H1 (cell line): ENCODE results near the gene FFAR2.

Experiments
- CHD2 ChIP-seq: IDR thresholded peaks from 2 replicates; pipeline ENCODE4 v1.6.1; 2012; ENCODE audit warnings: low read length, improper control_type of control experiment
- CTCF ChIP-seq, 3 experiments: IDR thresholded peaks; 1 replicate in 2 of 3; 2 replicates in 1 of 3; pipeline versions ENCODE4 v1.5.1 to v1.6.1; 2011; ENCODE audit warnings: low read length in 3 of 3, mild to moderate bottlenecking in 3 of 3, inconsistent platforms in 2 of 3, low read depth in 1 of 3, moderate library complexity in 1 of 3; ENCODE audit not compliant: insufficient read depth in 1 of 3; ENCODE audit errors: control extremely low read depth in 1 of 3
- EP300 ChIP-seq, 2 experiments: IDR thresholded peaks; 1 replicate in 1 of 2; 2 replicates in 1 of 2; pipeline ENCODE4 v1.6.1; 2011 to 2012; ENCODE audit warnings: low read depth in 2 of 2, low read length in 2 of 2, mild to moderate bottlenecking in 2 of 2, borderline replicate concordance in 1 of 2, inconsistent platforms in 1 of 2, moderate library complexity in 1 of 2
- EZH2 ChIP-seq: fragments of 200-600 bp; sonication (generic); IDR thresholded peaks from 2 replicates; pipeline ENCODE4 v1.7.1; 2012; ENCODE audit warnings: low read depth, mild to moderate bottlenecking, moderate library complexity, low read length, inconsistent platforms; ENCODE audit not compliant: severe bottlenecking
- JUND ChIP-seq: IDR thresholded peaks from 2 replicates; pipeline ENCODE4 v1.6.1; 2011; ENCODE audit warnings: mild to moderate bottlenecking, improper control_type of control experiment, low read length
- MAX ChIP-seq: IDR thresholded peaks from 2 replicates; pipeline ENCODE4 v1.6.1; 2012; ENCODE audit warnings: inconsistent platforms
- POLR2A ChIP-seq, 2 experiments: IDR thresholded peaks; 1 replicate in 1 of 2; 2 replicates in 1 of 2; pipeline ENCODE4 v1.6.1; 2011; ENCODE audit warnings: low read depth in 2 of 2, low read length in 2 of 2, mild to moderate bottlenecking in 2 of 2; ENCODE audit errors: control extremely low read depth in 1 of 2
- RNF2 ChIP-seq: fragments of 200-900, 300-1000 bp; sonication (generic); IDR thresholded peaks from 2 replicates; pipeline ENCODE4 v1.7.1; 2016; ENCODE audit warnings: borderline replicate concordance, low read depth, mild to moderate bottlenecking, antibody characterized with exemption, low read length; ENCODE audit not compliant: poor library complexity, severe bottlenecking; ENCODE audit errors: missing control alignments
- SP1 ChIP-seq: IDR thresholded peaks from 2 replicates; pipeline ENCODE4 v1.6.1; 2011; ENCODE audit warnings: low read depth, low read length

GRCh38 chr19:35458192-35458591, 10.1 kb downstream of the FFAR2 start:
- TF ChIP-seq EP300 (IDR thresholded peaks at IDR 0.05; ENCODE audit: borderline replicate concordance in 1 of 2, low read depth in 2 of 2, low read length in 2 of 2) (no peak), MAX (no peak), CHD2 (no peak), JUND (no peak), CTCF (IDR thresholded peaks at IDR 0.05; ENCODE audit: control extremely low read depth in 1 of 3, insufficient read depth in 1 of 3, low read depth in 1 of 3, low read length in 3 of 3) (no peak), SP1 (no peak), POLR2A (IDR thresholded peaks at IDR 0.05; ENCODE audit: control extremely low read depth in 1 of 2, low read depth in 2 of 2, low read length in 2 of 2) (no peak), EZH2 (no peak), RNF2 (no peak)
